VCaP (cell line): ENCODE results near the gene STX10.
A peak's percentile ranks its signal among the peaks of the same experiment; 100 is the strongest.

ENCODE experiments used
- H3K27ac ChIP-seq: fragments of 450-650 bp; 2 replicates; pipeline ENCODE4 v1.5.1; 2017
- CTCF ChIP-seq: fragments of 450-650 bp; conservative IDR thresholded peaks from 2 replicates; pipeline ENCODE4 v1.5.1; 2017; ENCODE audit warnings: mild to moderate bottlenecking, moderate library complexity

Gene STX10

GRCh38 chr19:13165162-13165997 lies 15.2 kb upstream of the STX10 start:
- H3K27ac ChIP-seq: no peak overlapping the region
- no peak for TF ChIP-seq CTCF

GRCh38 chr19:13164343-13165161 lies 14.4 kb upstream of the STX10 start:
- TF ChIP-seq CTCF: no peak
- peak overlapping the region; percentile 76; the same call in 1 of the 2 replicates for H3K27ac ChIP-seq

- no peak for TF ChIP-seq CTCF
- peak overlapping the region; percentile 76 for H3K27ac ChIP-seq
Observed at GRCh38 chr19:13163609-13164342, 13.6 kb upstream of the STX10 start.

GRCh38 chr19:13162724-13163608 lies 12.8 kb upstream of the STX10 start:
- peak overlapping the region; percentile 76 for H3K27ac ChIP-seq
- no peak for TF ChIP-seq CTCF

- H3K27ac ChIP-seq: no peak overlapping the region
Observed at GRCh38 chr19:13160557-13160956, 10.4 kb upstream of the STX10 start.

GRCh38 chr19:13159713-13160112 lies 9.5 kb upstream of the STX10 start:
- TF ChIP-seq CTCF: no peak
- H3K27ac ChIP-seq: no peak overlapping the region

More at GRCh38 chr19:13160557-13160956, 10.4 kb upstream of the STX10 start:
- TF ChIP-seq CTCF: no peak
